K562 (cell line): ENCODE data around the gene PPTC7. TPM values are rescaled to one million over a fixed set of nuclear protein-coding genes. Genes with fewer than 3 reads are reported as not detected.

Experiments used
- ATAC-seq: fragments of 200-7000 bp; cut with Tn5 transposase; 3 replicates; pipeline ENCODE4 v1.9.1; 2020; ENCODE audit warnings: moderate library complexity
- BruUV-seq: library from RNA; stranded (reverse); fragments of 400-500 nt; replicated peaks from 2 replicates; lab custom pipeline; 2021; lab: Mats Ljungman, UMichigan
- CTCF ChIA-PET: fragments of 300-600 bp; formaldehyde crosslinking; extraction: SDS; loops from one replicate; lab custom pipeline; 2021; ENCODE audit warnings: low intra/inter-chr PET ratio; lab: Yijun Ruan, JAX
- POLR2A ChIA-PET: fragments of 300-600, 350-650 bp; sonication (Branson Sonifier 250); formaldehyde crosslinking; extraction: SDS; loops from one replicate; lab custom pipeline; 2021; ENCODE audit warnings: antibody characterized with exemption, inconsistent platforms; lab: Yijun Ruan, JAX
- DNase-seq, 4 experiments: peaks; one replicate each; pipeline versions ENCODE4 v3.0.0 to v3.0.0-alpha.2; 2011 to 2018; ENCODE audit warnings: low spot score in 3 of 4, mixed read lengths in 3 of 4; ENCODE audit errors: extremely low read depth in 1 of 4
- FAIRE-seq: peaks from 2 replicates; lab custom pipeline; 2011; peaks lifted over from hg19 to GRCh38; lab: Jason Lieb, UNC
- H2AFZ ChIP-seq: 2 replicates; pipeline ENCODE4 v1.6.0; 2011; ENCODE audit warnings: low read depth, low read length, control low read depth, inconsistent platforms
- H3K27ac ChIP-seq: fragments of 200-600 bp; 3 replicates; pipeline ENCODE4 v1.8.0; 2011; ENCODE audit warnings: low read depth, mild to moderate bottlenecking, control low read depth, inconsistent platforms, low read length, moderate library complexity, mixed read lengths; ENCODE audit errors: extremely low read depth
- H3K27me3 ChIP-seq, 2 experiments: fragments of 300-600 bp in 1 of 2; 2 replicates in 1 of 2; 3 replicates in 1 of 2; pipeline versions ENCODE4 v1.6.0 to v1.8.0; 2011; ENCODE audit warnings: inconsistent platforms in 2 of 2, low read length in 2 of 2, mild to moderate bottlenecking in 1 of 2, mixed read lengths in 1 of 2, moderate library complexity in 1 of 2; ENCODE audit not compliant: control insufficient read depth in 2 of 2, insufficient read depth in 2 of 2
- H3K36me3 ChIP-seq: fragments of 300-600 bp; 3 replicates; pipeline ENCODE4 v1.8.0; 2011; ENCODE audit warnings: mild to moderate bottlenecking, low read length, inconsistent platforms; ENCODE audit not compliant: control insufficient read depth, insufficient read depth
- H3K4me1 ChIP-seq, 2 experiments: fragments of 200-600 bp in 1 of 2; replicated peaks in 1 of 2; 2 replicates in 1 of 2; 3 replicates in 1 of 2; pipeline versions ENCODE4 v1.5.1 to v1.8.0; 2011; ENCODE audit warnings: inconsistent platforms in 2 of 2, low read length in 2 of 2, mild to moderate bottlenecking in 1 of 2, mixed read lengths in 1 of 2, moderate library complexity in 1 of 2; ENCODE audit not compliant: control insufficient read depth in 2 of 2, insufficient read depth in 2 of 2
- H3K4me2 ChIP-seq: 2 replicates; pipeline ENCODE4 v1.6.1; 2011; ENCODE audit warnings: low read length, control low read depth, inconsistent platforms, mixed read lengths; ENCODE audit not compliant: insufficient read depth
- H3K4me3 ChIP-seq: fragments of 200-600 bp; sonication (generic), shearing (Covaris generic); 2 replicates; pipeline ENCODE4 v1.5.1; 2016; ENCODE audit warnings: control low read depth, inconsistent platforms
- H3K79me2 ChIP-seq: fragments of 200-600 bp; 3 replicates; pipeline ENCODE4 v1.8.0; 2011; ENCODE audit warnings: low read length, inconsistent platforms; ENCODE audit not compliant: control insufficient read depth, insufficient read depth
- H3K9ac ChIP-seq, 2 experiments: 2 replicates each; pipeline versions ENCODE4 v1.6.0 to v1.6.1; 2011; ENCODE audit warnings: low read depth in 2 of 2, low read length in 2 of 2, control low read depth in 1 of 2, inconsistent platforms in 1 of 2, mild to moderate bottlenecking in 1 of 2, mixed read lengths in 1 of 2; ENCODE audit not compliant: insufficient read depth in 1 of 2
- H3K9me1 ChIP-seq: one replicate; pipeline ENCODE4 v1.6.0; 2011; ENCODE audit warnings: inconsistent platforms, mild to moderate bottlenecking, low read length, moderate library complexity; ENCODE audit not compliant: control insufficient read depth, insufficient read depth
- H3K9me3 ChIP-seq: replicated peaks from 2 replicates; pipeline ENCODE4 v1.5.1; 2011; ENCODE audit warnings: low read depth, low read length, inconsistent platforms; ENCODE audit not compliant: control insufficient read depth, insufficient read depth
- H4K20me1 ChIP-seq: replicated peaks from 2 replicates; pipeline ENCODE4 v1.6.1; 2011; ENCODE audit warnings: low read length, inconsistent platforms, mixed read lengths; ENCODE audit not compliant: control insufficient read depth, insufficient read depth
- E2F4 ChIP-seq: sonication (generic); formaldehyde crosslinking; IDR thresholded peaks from 2 replicates; pipeline ENCODE4 v1.8.0; 2022; ENCODE audit warnings: mild to moderate bottlenecking, low read depth, missing genetic modification reagents
- ETS1 ChIP-seq: conservative IDR thresholded peaks from 2 replicates; pipeline ENCODE4 v1.6.1; 2011; ENCODE audit warnings: low read depth, mild to moderate bottlenecking, low read length; ENCODE audit not compliant: control insufficient read depth
- MEIS2 ChIP-seq: fragments of 450-650 bp; IDR thresholded peaks from 2 replicates; pipeline ENCODE4 v1.6.1; 2014; ENCODE audit warnings: mild to moderate bottlenecking; ENCODE audit not compliant: partially characterized antibody
- PBX2 ChIP-seq, 2 experiments: IDR thresholded peaks in 1 of 2; conservative IDR thresholded peaks in 1 of 2; 2 replicates each; pipeline ENCODE4 v1.6.1; 2016; ENCODE audit warnings: low read depth in 2 of 2, mild to moderate bottlenecking in 1 of 2, missing compliant biosample characterization in 1 of 2, missing genetic modification characterization in 1 of 2, moderate library complexity in 1 of 2
- WGBS: fragments of 100-300 bp; shearing (Covaris generic); methylation state at CpG from one replicate; pipeline ENCODE4 v1.1.6; 2016; ENCODE audit warnings: low coverage, mixed read lengths; ENCODE audit not compliant: insufficient coverage; ENCODE audit errors: missing lambda C conversion rate; 5-methylcytosine and 5-hydroxymethylcytosine counted together
- in situ Hi-C: fragments of 300-500 bp; cut with MboI; formaldehyde crosslinking; loops from 4 replicates; pipeline ENCODE4 v1.15.0; 2018; ENCODE audit warnings: inconsistent platforms, mixed read lengths
- intact Hi-C: fragments of 100-400 bp; cut with micrococcal nuclease; formaldehyde crosslinking; loops from 2 replicates; pipeline ENCODE4 v1.14.2; 2022
- polyA plus RNA-seq, 8 experiments: library from polyadenylated mRNA; depleted of rRNA in 4 of 8; stranded (reverse) in 5 of 8; unstranded in 3 of 8; fragments of >200 nt; fragmentation: Nextera tagmentation in 2 of 8; fragmentation: Illumina TruSeq in 1 of 8; extraction: Ambion mirVana in 2 of 8; extraction: Trizol in 1 of 8; gene quantifications; 2 replicates each; pipeline versions ENCODE4 v1.2.1 to v1.2.3, GENCODE V29; 2011 to 2014; ENCODE audit warnings: inconsistent platforms in 1 of 8, missing spikeins in 1 of 8
- total RNA-seq, 7 experiments: library from RNA; depleted of rRNA in 6 of 7; stranded (reverse); fragments of >200 nt in 6 of 7; fragmentation: Illumina TruSeq in 2 of 7; extraction: Trizol in 2 of 7; gene quantifications; 2 replicates each; pipeline versions ENCODE4 v1.2.1 to v1.2.3, GENCODE V29; 2011 to 2021; ENCODE audit warnings: low replicate concordance in 1 of 7

Gene PPTC7
- total and polyA plus RNA-seq, 9 of the 15 experiments (the other 6 are each of a cell fraction or from before 2014, with no cell fraction given), result 2.6 to 23.1 (median 11.9) TPM

GRCh38 chr12:110555577-110556406 is 27.3 kb downstream of the PPTC7 start:
- H3K9me1 ChIP-seq, result no peaks in the 10 kb centered on the region
- H3K9ac ChIP-seq, result no peak overlapping the region
- WGBS, result 36% methylated on average over 8 of the region's 8 CpGs
- in situ Hi-C loops (no loop called here), intact Hi-C loops (loop anchor here (10.0 kb wide), 1 partner anchor 329 kb away; no protein-coding TSS in a partner anchor)
- H3K79me2 ChIP-seq, result peaks cover 87% of the 10 kb centered on the region
- H3K9me3 ChIP-seq, result no peaks in the 10 kb centered on the region
- no peak for DNase-seq
- no peak overlapping the region for H3K4me3 ChIP-seq
- 0 out of 2 replicates have a peak, but pooled peaks cover 6% of the 10 kb centered on the region for H4K20me1 ChIP-seq
- H3K27ac ChIP-seq, result no peak overlapping the region
- H3K36me3 ChIP-seq, result peaks cover 21% of the 10 kb centered on the region; the same call in 2 of the 3 replicates
- ATAC-seq, result no peak
- BruUV-seq, result no TSS peak
- peaks cover 0 to 12% of the 10 kb centered on the region in 2 experiments; a peak in 3 of 5 replicates for H3K4me1 ChIP-seq
- no peak overlapping the region for H3K4me2 ChIP-seq
- peak; percentile 11 for FAIRE-seq
- CTCF ChIA-PET, result interaction anchor here (0.6 kb wide), 1 partner anchor 42 kb away, joined by 3 read pairs; no protein-coding TSS in a partner anchor
- H2AFZ ChIP-seq, result no peak overlapping the region
- POLR2A ChIA-PET, result interaction anchor here (0.9 to 1.2 kb wide), 2 partner anchors 11 to 12 kb away, joined by 3 to 4 read pairs; no protein-coding TSS in a partner anchor
- no peaks in the 10 kb centered on the region for H3K27me3 ChIP-seq
- TF ChIP-seq ETS1 (no peak), E2F4 (CRISPR knock-in tag) (no peak), PBX2 (CRISPR knock-in tag; IDR thresholded peaks at IDR 0.05; ENCODE audit: low read depth) (no peak), PBX2 (tag; conservative IDR thresholded peaks at IDR 0.05; ENCODE audit: low read depth) (peak; percentile 44), MEIS2 (peak; percentile 36)
